ENCODE data around the gene AMPD3.

AMPD3 gene

GRCh38 chr11:10439351-10439750 is 15.7 kb upstream of the AMPD3 start:
- DNase-seq: no peak

GRCh38 chr11:10439924-10440323 is 15.1 kb upstream of the AMPD3 start:
- DNase-seq: no peak

DNA sequence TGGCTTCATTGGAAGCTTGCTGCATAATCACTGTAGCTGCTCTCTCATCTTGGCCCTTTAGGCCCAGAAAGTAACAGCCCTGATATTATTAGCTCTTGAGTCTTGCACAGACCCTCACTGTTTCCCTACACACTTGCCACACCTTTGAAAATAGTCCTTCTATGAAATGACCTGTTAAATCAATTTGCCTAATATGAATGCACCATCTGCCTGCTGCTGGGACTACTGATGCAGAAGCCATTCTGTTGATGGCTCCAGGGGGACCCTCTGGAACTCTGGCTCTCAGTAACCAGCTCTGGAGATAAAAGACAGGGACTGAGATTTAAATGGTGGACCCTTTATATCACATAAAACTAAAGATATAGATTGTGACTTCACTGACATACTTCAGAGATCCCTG is 14.7 kb upstream of the AMPD3 start:
- no peak for DNase-seq

- DNase-seq: no peak
Measured at GRCh38 chr11:10441091-10441490, 14.0 kb upstream of the AMPD3 start.

- DNase-seq: no peak
Measured at GRCh38 chr11:10441652-10442503, 13.2 kb upstream of the AMPD3 start.

DNA sequence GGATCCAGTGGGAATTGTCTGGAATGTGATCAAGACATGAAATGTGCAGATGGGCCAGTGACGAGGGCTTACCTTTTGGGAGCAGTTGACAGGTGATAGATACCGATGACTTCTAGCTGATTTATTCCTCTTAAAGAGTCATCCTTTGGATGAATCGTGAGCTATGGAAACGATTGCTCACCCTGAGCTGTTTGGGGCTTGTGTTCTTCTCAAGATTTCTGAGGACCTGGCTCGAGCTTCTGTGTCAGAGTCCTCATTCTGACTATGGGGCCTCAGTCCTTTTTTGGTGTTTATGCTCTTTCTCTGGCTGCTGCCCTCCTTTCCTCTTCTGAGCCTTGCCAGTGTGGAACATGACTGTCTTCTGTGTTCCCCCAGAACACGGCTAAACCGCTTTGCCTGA is 11.9 kb upstream of the AMPD3 start:
- DNase-seq: no peak

DNA sequence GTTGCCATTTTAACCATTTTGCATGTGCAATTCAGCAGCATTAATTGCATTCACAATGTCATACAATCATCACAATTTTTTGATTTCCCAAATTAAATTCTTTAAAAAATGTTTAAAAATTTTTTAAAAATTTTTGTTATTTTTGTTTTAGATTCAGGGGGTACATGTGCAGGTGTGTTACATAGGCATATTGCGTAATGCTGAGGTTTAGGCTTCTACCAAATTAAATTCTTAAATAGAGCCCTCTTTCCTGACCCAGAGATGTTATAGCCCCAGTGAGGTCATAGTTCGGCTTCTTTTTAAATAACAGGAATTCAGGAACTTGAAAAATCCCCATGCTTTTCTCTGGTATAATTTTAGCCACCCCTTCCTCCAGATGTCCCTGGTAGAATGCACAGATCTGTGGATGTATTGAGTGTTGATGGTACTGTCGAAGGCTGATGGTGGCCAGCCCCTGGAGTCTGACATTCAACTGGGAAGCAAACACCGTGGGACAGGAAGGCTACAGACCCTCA is 11.3 kb upstream of the AMPD3 start:
- no peak for DNase-seq

- no peak for DNase-seq
Measured at GRCh38 chr11:10444725-10445315, 10.2 kb upstream of the AMPD3 start.

DNA sequence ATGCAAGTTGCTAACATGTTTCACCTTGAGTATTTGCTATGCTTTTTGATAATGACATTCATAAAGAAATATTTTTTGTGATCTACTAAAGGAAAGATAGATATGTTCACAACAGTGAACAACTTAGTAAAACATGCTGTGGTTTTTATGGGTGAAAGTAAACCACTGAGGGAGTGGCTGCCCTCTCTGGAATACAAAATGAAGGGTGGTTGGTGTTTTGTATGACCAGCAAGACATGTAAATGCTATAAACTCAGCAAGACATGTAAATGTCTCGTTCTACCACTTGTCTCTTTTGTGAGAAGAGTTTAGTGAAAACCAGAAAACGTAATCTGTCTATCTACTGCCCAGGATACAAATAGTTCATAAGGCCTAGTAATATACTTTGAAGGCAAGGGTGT is 7.6 kb upstream of the AMPD3 start:
- no peak for DNase-seq

DNA sequence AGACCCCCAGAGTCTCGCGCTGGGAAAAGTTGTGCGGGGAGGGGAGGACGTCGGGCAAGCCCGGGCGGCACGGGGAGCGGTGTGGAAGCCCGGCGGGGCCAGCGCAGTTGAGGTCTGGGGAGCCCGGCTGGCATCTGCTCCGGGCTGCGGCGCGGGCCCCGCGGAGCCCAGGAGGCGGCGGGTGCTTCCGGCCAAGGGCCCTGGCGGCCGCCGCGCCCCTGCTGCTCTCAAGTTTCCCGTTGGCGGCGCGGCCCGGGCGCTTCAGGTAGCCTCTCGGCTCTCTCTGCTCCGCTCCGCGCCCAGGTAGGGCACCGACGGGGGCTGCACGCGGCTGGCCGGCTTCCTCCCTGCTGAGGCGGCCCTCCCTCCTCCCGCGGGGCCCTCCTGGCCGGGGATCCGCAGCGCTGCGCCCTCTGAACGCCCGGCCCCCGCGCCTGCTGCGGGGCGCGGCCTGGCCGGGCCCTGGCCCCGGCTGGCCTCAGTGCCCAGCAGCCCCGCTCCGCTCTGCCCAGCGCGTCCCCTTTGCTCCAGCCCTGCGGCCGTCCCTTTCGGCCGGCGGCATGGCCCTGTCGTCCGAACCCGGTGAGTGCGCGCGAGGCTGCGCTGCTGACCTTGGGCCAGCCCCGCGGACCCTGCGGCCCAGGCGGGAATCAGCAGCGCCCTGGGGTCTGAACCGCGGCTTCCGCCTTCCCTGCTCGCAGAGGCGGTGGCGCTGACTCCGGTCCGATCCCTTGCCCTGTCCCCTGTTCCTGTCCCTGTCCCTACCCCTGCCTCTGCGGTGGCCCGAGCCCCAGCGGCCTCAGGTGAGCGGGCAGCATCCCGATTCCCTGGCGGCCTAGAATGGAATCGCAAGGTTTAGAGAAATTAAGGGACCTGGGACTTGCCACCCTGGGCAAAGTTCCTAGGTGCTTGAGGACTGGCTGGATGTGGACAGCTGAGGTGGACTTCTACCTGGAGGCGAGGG is 4.3 kb upstream of the AMPD3 start:
- peak in 1 of 2 experiments; percentile 67 for DNase-seq

GRCh38 chr11:10451426-10452116 is 3.5 kb upstream of the AMPD3 start:
- peak; percentile 85 to 90 for DNase-seq

DNA sequence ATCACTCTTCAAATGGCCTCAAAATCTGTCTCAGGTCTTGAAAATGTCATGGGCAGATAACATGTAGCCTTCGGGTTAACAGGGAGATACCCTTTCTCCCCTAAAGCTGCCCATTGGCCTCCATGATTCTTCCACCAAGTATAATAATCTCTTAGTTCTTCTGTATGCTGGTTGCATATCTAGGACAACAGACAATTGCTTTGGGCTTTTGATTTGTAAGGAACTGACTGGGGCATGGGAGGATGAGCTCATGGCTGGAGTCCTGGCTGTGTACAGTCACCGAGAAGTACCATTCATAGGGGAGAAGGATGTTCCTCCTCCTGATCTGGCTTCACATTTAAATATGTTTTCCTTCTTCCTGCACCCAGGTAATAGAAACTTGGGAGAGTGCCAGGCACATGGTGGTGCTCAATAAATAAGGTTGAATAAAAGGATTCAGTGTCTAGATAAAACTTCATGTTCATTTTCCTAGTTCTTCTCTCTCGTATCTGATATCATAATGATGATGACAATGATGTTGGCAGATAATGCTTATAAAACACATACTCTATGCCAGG is 2.8 kb upstream of the AMPD3 start:
- no peak for DNase-seq

DNA sequence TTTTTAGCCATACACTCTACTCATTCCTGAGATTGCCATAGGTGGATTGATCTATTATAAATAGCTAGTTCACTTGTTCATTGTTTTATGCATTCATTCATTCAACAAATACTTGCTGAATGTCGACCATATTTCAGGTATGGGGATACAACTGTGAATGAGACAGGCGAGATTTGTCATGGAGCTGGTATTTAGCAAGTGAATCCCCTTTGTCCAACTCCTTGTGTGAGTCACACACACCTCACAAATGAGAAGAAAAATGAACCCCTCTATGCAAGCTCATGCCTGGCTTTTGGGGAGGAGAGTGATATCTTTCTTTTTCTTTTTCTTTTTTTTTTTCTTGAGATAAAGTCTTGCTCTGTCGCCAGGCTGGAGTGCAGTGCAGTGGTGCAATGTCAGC is 1.8 kb upstream of the AMPD3 start:
- DNase-seq: no peak

- peak; percentile 65 to 67 for DNase-seq
Measured at GRCh38 chr11:10455637-10456487, 798 bp downstream of the AMPD3 start.

GRCh38 chr11:10456519-10456918 is 1.5 kb downstream of the AMPD3 start:
- peak; percentile 29 to 76 for DNase-seq

DNA sequence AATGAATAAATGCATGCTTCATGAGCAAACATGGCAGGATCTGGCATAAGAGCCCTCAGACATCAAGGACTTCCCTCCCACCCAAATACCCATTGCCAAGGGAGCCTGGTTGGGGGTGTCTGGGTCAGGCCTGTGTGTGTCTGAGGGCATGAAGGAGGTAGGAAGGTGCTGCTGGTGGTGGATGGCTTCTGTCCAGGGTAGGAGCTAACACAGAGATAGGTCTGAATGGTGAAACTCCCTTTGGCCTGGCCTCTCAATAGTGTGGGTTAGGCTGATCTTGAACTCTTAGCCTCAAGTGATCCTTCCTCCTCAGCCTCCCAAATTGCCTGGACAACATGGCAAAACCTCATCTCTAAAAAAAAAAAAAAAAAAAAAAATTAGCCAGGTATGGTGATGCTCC is 2.8 kb downstream of the AMPD3 start:
- DNase-seq: no peak

- peak; percentile 15 to 25 for DNase-seq
Measured at GRCh38 chr11:10459029-10459970, 4.2 kb downstream of the AMPD3 start.

GRCh38 chr11:10460611-10461275 is 5.7 kb downstream of the AMPD3 start:
- DNase-seq: no peak

DNA sequence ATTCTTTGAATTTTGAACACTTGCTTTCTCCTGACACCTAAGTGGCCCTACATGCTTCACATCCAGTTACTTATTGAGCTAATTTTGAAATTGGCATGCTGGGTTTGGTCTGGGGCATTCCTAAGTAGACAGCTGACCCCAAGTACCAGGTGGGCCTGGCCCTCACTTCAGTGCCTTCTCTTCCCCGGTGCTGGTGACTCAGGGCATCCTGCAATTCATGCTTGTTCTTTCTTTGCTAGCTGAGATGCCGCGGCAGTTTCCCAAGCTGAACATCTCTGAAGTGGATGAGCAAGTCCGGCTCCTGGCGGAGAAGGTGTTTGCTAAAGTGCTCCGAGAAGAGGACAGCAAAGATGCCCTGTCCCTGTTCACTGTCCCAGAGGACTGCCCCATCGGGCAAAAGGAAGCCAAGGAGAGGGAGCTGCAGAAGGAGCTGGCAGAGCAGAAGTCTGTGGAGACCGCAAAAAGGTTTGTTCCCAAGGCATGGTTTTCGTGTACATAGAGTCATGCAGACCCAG is 6.3 kb downstream of the AMPD3 start:
- DNase-seq: no peak
